Stimulated activated naive CD4-positive, alpha-beta T cell (primary cell): ENCODE data around the gene RPLP1.

ENCODE experiments used
- DNase-seq, 6 experiments: peaks; one replicate each; lab custom pipeline; 2025; lab: John Stamatoyannopoulos, UW

Gene RPLP1

GRCh38 chr15:69469467-69470201 is 17.0 kb downstream of the RPLP1 start:
- DNase-seq, result no peak

DNA sequence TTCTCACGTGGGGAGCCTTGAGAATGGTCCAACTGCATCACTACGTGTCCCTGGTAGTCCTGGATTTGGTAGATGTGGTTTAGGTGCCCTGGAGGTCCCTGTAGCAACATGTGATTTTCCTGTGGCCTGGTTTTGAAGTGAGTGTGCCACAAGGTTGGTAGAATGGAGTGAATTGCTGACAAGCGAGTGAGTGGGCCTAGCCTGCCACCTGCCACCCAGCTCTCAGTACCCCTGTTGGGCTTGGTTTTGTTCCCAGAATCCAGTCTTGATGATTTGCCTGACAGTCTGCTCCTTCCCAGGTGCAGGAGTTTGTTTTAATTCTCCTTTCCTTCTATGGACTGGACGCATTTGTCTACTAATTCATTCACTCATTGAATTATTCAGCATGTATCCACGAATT is 19.4 kb downstream of the RPLP1 start:
- DNase-seq, result no peak

- DNase-seq, result no peak
These were observed 19.9 kb downstream of the RPLP1 start for GRCh38 chr15:69472562-69472961.

DNA sequence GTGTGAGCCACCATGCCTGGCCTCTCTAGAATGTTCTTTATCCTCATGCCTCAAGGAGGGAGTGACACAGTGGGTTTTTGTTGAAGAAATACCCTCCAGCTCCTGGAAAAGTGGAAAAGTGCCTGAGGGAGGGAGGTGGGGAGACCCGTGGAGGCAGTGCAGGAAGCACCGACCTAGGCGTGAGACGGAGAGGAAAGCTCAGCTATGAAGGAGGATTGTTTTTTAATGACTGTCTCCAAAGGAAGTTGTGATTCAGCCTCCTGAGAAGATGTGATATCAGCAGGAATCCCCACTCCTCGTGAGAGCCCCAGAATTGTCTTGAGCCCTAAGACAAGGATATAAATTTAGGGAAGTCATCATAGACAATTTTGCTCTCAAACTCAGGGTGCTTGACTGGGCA is 21.7 kb downstream of the RPLP1 start:
- no peak for DNase-seq

- no peak for DNase-seq
These were observed 22.3 kb downstream of the RPLP1 start for GRCh38 chr15:69474846-69475455.

GRCh38 chr15:69475769-69476358 is 23.2 kb downstream of the RPLP1 start:
- DNase-seq, result peak; percentile 21 to 76 (median 55)

DNA sequence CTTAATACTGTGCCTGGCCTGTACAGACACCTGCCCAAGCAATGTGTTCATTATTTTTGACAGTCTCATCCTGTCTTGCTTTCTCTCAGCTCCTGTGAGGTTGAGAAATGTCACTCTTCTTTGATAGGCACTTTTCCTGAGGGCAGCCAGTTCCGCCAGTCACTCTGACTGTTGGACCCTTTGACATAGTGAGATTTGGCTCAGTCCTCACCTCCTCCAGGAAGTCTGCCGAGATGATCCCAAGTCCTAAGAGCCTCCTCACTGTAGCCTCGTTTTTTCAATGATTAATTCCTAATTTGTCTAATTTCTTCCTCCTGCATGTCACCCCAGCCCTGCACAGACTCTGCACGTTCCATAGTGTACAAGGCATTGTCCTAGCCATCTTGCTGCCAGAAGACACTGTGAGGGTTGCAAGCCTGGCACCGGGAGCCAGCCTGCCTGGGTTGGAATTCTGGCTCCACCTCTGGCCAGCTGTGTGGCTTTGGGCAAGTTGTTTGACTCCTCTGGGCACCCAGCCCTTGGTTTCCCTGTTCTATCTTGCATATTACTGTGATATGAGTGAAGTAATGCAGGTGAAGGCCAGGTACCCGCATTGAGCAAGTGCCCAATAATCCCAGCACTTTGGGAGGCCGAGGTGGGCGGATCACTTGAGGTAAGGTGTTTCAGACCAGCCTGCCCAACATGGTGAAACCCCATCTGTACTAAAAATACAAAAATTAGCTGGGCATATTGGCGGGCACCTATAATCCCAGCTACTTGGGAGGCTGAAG is 24.3 kb downstream of the RPLP1 start:
- DNase-seq, result no peak

DNA sequence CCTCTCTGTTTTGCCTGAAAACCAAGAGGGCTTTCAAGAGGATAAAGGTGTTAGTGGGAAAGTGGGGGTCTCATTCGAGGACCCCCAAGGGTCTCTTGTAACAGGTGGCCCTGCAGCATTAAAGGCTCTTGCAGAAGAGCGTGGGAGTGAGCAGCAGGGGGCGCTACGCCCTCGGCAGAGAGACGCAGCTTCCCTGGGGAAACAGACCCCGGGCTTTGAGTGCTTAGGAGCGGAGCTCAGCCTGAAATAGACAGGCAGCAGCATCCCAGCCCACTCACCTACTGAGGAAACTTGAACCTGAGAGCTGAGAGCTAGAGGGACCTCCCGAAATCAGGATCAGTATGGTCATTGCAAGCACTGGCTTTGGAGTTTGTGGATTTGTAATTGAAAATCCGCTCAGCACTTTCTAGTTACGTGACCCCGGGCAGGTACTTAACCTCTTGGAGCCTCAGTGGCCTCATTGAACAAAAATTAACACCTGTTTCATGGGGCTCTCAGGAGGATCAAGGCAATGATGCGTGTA is 25.7 kb downstream of the RPLP1 start:
- peak in 4 of 6 experiments; percentile 3 to 16 (median 13) for DNase-seq

DNA sequence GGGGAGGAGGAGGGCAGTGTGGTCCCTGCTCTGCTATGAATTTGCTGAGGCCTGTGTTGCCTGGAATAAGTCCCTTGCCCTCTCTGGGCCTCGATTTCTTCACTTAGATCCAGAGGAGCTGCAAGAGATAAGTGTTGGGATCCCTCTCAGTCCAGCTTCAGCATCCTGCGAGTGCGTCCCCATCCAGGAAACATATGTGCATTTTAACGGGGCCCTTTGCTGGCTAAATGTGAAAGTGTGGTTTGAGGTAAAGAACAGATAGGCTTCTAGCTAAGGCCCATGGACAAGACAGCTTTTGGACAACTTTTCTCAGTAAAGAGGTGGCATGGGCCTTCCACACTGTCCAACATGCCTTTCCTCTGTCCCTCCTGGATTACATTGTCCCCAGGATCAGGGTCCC is 26.5 kb downstream of the RPLP1 start:
- no peak for DNase-seq

DNA sequence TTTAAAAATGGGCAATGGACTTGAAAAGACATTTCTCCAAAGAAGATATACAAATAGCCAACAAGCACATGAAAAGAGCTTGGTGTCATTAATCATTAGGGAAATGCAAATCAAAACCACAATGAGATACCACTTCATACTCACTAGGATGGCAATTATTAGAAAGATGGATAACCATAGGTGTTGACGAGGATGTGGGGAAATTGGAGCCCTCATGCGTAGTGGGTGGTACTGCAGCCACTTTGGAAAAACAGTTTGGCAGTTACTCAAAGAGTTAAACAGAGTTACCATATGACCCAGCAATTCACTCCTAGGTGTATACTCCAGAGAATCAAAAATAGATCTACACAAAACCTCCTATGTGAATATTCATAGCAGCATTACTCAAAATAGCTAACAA is 27.4 kb downstream of the RPLP1 start:
- no peak for DNase-seq

- DNase-seq, result no peak
These were observed 28.3 kb downstream of the RPLP1 start for GRCh38 chr15:69480932-69481331.

- no peak for DNase-seq
These were observed 30.2 kb downstream of the RPLP1 start for GRCh38 chr15:69482686-69483256.

- no peak for DNase-seq
These were observed 32.2 kb downstream of the RPLP1 start for GRCh38 chr15:69484837-69485236.

DNA sequence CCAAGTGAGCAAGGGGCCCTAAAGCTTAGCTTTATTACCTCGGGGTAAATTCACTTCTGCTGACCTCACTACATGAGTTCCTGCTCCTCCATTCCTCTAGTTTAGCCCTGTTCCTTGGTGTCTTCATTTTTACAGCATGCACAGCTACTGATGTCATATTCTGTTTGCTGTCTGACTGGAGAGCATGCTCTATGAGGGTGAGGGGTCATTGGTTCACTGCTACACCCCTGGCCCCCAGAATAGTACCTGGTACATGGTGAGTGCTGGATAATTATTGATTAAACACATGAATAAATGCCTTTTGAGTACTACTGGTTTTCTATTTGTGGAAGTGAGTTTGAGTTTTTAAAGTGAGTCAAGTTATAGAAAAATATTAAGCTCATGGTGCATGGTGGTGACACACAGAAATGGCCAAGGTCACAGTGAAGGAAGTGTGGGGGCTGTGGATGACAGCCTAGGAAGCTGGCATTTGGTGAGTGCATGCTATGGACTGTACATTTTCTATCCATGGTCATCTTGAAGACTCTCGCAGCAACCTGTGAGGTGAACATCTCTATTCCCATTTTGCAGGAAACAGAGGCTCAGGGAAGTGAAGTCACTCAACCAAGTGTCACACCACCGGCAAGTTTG is 34.0 kb downstream of the RPLP1 start:
- no peak for DNase-seq

DNA sequence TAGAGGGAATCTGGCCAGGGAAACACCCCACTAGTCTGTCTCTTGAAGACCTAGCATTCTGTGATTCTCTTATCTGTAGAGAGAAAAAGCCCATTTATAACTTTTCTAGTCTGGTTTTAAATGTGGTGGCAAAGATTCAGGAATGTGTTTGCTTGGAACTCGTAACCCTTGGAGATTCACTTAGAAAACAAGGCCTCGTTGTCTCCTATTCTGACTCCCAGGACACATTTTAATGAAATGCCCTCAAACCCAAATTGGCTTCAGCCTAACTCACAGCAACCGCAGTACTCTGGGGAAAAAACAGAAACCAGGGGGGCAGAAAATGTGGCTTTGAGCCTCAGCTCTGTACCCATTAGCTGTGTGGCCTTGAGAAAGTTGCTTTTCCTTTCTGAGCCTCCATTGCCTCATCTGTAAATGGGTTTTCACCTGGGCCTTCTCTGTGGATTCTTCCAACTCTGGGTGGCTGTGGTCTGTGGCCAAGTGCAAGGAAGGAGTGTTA is 36.5 kb downstream of the RPLP1 start:
- no peak for DNase-seq

GRCh38 chr15:69490356-69491037 is 37.9 kb downstream of the RPLP1 start:
- no peak for DNase-seq

GRCh38 chr15:69491038-69491505 is 38.5 kb downstream of the RPLP1 start:
- no peak for DNase-seq

DNA sequence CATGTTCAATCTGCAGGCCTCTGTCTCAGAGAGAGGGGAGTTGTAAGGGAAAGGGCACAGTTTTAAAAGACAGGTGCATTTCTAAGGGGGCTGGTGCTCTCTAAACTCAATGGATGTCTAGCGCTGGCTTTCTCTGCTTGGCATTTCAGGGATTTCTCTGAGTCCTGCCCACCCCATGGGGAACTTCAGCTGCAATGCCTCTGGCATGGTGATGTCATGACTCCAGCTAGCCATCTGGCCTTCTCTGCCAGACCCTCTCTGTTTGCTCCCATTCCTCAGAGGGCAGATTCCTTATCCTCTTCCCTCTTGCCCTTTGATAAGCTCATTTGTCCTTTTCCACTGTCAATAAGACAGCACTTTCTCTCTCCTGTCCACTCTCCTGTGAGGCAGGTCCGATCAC is 40.8 kb downstream of the RPLP1 start:
- DNase-seq, result no peak

- DNase-seq, result no peak
These were observed 43.4 kb downstream of the RPLP1 start for GRCh38 chr15:69496001-69496400.

DNA sequence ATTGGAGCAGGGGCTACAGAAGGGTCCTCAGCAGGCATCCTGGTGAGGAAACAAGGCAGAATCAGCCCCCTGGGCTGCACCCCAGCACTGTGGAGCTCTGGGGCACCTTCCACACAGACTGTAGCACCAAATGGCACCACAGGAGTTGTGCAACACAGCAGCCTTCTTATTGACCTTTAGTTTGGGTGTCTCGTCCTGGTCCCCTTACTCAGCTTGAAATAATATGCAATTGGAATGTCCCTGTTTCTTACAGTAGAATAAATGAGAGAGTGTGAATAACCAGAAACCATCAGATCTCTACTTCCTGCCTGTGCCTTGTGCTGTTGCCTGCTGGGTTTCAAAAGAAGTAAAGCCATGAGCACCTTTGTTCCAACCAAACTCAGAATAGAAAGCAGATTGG is 44.5 kb downstream of the RPLP1 start:
- DNase-seq, result no peak

- DNase-seq, result no peak
These were observed 45.0 kb downstream of the RPLP1 start for GRCh38 chr15:69497667-69498066.
